ENCODE data around the gene GPS1. TPM values are rescaled to one million over a fixed set of nuclear protein-coding genes. Genes with fewer than 3 reads are reported as not detected.
"Not testable (repeated sequence)": the region's sequence is repeated elsewhere in the genome, so short reads cannot be mapped to it uniquely, and the experiment has no call there.

Gene GPS1
- polyA plus RNA-seq, 1 of the 3 experiments (the other 2 are of a cell fraction), result 264 TPM

DNA sequence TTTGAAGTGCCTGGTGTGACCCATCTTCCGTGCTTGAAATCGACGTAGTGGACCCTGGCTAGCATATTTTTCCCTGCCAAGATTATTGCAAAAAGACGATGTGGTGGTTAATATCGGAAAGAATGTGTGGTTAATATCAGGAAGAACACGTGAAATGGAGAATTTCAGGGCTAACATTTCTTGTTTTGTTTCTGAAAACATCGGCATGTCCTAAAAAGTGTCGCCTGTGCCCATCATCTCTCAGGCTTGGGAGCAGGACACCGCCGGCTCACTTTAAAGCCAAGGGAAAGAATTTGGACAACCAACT is 13.9 kb upstream of the GPS1 start:
- peaks cover 3 to 8% of the 10 kb centered on the region in 2 experiments for H3K36me3 ChIP-seq (replicated peaks in 1 of 2; ENCODE audit: control insufficient read depth in 1 of 2, insufficient read depth in 2 of 2, low read length in 1 of 2)
- H3K9me3 ChIP-seq, result no peaks in the 10 kb centered on the region
- no peak overlapping the region for H3K9ac ChIP-seq
- peaks cover 7 to 21% of the 10 kb centered on the region in 2 experiments for H3K4me1 ChIP-seq (ENCODE audit: control insufficient read depth in 1 of 2, insufficient read depth in 2 of 2, low read depth in 1 of 2, low read length in 1 of 2)
- peak overlapping the region; percentile 72 to 87 for H3K4me3 ChIP-seq (ENCODE audit: low read depth in 2 of 2, low read length in 1 of 2)
- peak overlapping the region; percentile 56 to 74; a peak in 3 of 4 replicates for H3K27ac ChIP-seq (ENCODE audit: low read depth in 2 of 2, low read length in 1 of 2)
- 12% methylated on average over 10 of the region's 10 CpGs for WGBS (ENCODE audit: low lambda C conversion rate)
- H3K27me3 ChIP-seq (ENCODE audit: insufficient read depth), result no peaks in the 10 kb centered on the region
- H3K4me2 ChIP-seq, result peak overlapping the region; percentile 99
- H3K9me2 ChIP-seq, result no peaks in the 10 kb centered on the region
- no peaks in the 10 kb centered on the region for H4K20me1 ChIP-seq (ENCODE audit: insufficient read depth)
- H2AFZ ChIP-seq (ENCODE audit: low read depth), result peak overlapping the region; percentile 67; the same call in 1 of the 2 replicates
- TF ChIP-seq TAF1 (IDR thresholded peaks at IDR 0.05; ENCODE audit: borderline replicate concordance, low read depth, low read length) (0 out of 2 replicates have a peak, but pooled peaks have one; percentile 4), ELF1 (IDR thresholded peaks at IDR 0.05) (no peak), RCOR1 (IDR thresholded peaks at IDR 0.05; ENCODE audit: low read length) (peak; percentile 26; the same call in 1 of the 2 replicates)
- TF ChIP-seq, protein P1, sequence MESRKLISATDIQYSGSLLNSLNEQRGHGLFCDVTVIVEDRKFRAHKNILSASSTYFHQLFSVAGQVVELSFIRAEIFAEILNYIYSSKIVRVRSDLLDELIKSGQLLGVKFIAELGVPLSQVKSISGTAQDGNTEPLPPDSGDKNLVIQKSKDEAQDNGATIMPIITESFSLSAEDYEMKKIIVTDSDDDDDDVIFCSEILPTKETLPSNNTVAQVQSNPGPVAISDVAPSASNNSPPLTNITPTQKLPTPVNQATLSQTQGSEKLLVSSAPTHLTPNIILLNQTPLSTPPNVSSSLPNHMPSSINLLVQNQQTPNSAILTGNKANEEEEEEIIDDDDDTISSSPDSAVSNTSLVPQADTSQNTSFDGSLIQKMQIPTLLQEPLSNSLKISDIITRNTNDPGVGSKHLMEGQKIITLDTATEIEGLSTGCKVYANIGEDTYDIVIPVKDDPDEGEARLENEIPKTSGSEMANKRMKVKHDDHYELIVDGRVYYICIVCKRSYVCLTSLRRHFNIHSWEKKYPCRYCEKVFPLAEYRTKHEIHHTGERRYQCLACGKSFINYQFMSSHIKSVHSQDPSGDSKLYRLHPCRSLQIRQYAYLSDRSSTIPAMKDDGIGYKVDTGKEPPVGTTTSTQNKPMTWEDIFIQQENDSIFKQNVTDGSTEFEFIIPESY (IDR thresholded peaks at IDR 0.05; ENCODE audit: borderline replicate concordance, low read depth), result no peak
- H3F3A ChIP-seq (replicated peaks; ENCODE audit: insufficient read depth), result peaks cover 14% of the 10 kb centered on the region
- DNase-seq, result no peak
- POLR2A ChIA-PET, result interaction anchor here (0.5 to 1.4 kb wide), 13 partner anchors 9 to 155 kb away, joined by 3 to 13 read pairs (median 5); partner anchors contain the start of genes CENPX, DUS1L, FASN and LRRC45
- CTCF ChIA-PET, result interaction anchor here (0.6 to 35.7 kb wide), 36 partner anchors 8 to 226 kb away, joined by 3 to 1216 read pairs (median 4); partner anchors contain the start of genes CENPX, DUS1L, GPS1 and LRRC45
- H3K79me2 ChIP-seq (ENCODE audit: insufficient read depth), result no peaks in the 10 kb centered on the region

DNA sequence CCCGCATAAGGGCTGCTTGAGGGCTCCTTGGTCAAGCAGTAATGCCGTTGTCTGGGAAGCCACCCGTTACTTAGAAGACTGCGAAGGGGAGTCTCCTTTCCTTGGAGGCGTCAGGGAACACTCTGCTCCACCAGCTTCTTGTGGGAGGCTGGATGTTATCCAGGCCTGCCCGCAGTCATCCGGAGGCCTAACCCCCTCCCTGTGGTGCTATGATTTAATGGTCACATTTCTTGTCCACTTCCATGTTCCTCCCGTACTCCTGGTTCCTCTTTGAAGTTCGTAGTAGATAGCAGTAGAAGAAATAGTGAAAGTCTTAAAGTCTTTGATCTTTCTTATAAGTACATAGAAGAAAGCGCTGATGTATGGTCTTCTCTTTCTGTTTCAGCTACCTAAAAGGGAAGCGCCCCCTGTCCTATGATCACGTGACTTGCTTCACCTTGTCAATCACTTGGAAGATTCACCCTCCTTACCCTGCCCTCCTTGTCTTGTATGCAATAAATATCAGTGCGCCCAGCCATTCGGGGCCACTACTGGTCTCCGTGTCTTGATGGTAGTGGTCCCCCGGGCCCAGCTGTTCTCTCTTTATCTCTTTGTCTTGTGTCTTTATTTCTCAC is 12.8 kb upstream of the GPS1 start:
- DNase-seq; H3K79me2 ChIP-seq (ENCODE audit: insufficient read depth); H3K27ac ChIP-seq (ENCODE audit: low read depth in 2 of 2, low read length in 1 of 2); H4K20me1 ChIP-seq (ENCODE audit: insufficient read depth); H3K9ac ChIP-seq; H2AFZ ChIP-seq (ENCODE audit: low read depth); H3K27me3 ChIP-seq (ENCODE audit: insufficient read depth); H3K4me3 ChIP-seq (ENCODE audit: low read depth in 2 of 2, low read length in 1 of 2); H3K36me3 ChIP-seq (replicated peaks in 1 of 2; ENCODE audit: control insufficient read depth in 1 of 2, insufficient read depth in 2 of 2, low read length in 1 of 2); H3K4me2 ChIP-seq; H3K9me2 ChIP-seq; H3K9me3 ChIP-seq; POLR2A ChIA-PET: not testable (repeated sequence)
- CTCF ChIA-PET, result interaction anchor here (1.2 to 35.7 kb wide), 5 partner anchors 9 to 165 kb away, joined by 3 to 1216 read pairs (median 27); partner anchors contain the start of genes CENPX, LRRC45, NOTUM and RAC3
- WGBS (ENCODE audit: low lambda C conversion rate), result 91% methylated on average over 16 of the region's 16 CpGs
- peaks cover 14% of the 10 kb centered on the region for H3F3A ChIP-seq (replicated peaks; ENCODE audit: insufficient read depth)
- H3K4me1 ChIP-seq (ENCODE audit: control insufficient read depth in 1 of 2, insufficient read depth in 2 of 2, low read depth in 1 of 2, low read length in 1 of 2), result peaks cover 7 to 19% of the 10 kb centered on the region in 2 experiments

DNA sequence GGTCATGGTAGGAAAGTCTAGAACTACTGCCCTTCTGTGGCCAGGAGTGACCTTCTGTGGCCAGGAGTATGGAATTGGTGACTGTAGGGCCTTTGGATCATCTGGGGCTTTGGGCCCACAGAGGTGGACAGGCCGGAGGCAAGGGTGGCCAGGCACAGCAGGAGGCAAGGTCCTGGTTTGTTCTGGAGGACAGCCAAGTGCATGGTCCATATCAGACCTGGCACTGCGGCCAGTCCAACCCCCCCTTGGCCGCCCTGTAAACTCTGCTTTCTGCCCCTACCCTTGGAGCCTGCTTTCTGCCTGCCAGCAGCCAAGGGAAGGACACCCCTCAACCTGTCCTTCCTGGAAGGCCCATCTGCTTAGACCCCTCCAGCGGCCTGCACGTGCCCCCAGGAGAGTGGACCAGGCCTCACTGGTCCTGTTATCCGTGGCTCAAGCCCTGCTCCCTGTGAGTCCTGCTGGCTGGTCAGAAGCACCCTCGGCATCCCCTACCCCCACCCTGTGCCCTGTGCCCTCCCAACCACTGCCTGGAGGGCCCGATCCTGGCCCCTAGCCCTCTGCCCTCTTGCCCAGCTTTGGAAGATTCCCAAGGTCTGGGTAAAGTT is 11.9 kb upstream of the GPS1 start:
- POLR2A ChIA-PET, result no interaction called here
- no peak overlapping the region for H3K27ac ChIP-seq (ENCODE audit: low read depth in 2 of 2, low read length in 1 of 2)
- H3K4me3 ChIP-seq (ENCODE audit: low read depth in 2 of 2, low read length in 1 of 2), result no peak overlapping the region
- H3K27me3 ChIP-seq (ENCODE audit: insufficient read depth), result no peaks in the 10 kb centered on the region
- no peak for DNase-seq
- no peaks in the 10 kb centered on the region for H4K20me1 ChIP-seq (ENCODE audit: insufficient read depth)
- no peak overlapping the region for H3K4me2 ChIP-seq
- 90% methylated on average over 2 of the region's 8 CpGs for WGBS (ENCODE audit: low lambda C conversion rate)
- CTCF ChIA-PET, result interaction anchor here (0.7 to 35.7 kb wide), 6 partner anchors 10 to 170 kb away, joined by 3 to 1216 read pairs (median 4); partner anchors contain the start of genes NOTUM and RAC3
- H3K9me3 ChIP-seq, result no peaks in the 10 kb centered on the region
- H3F3A ChIP-seq (replicated peaks; ENCODE audit: insufficient read depth), result peaks cover 13% of the 10 kb centered on the region
- H3K4me1 ChIP-seq (ENCODE audit: control insufficient read depth in 1 of 2, insufficient read depth in 2 of 2, low read depth in 1 of 2, low read length in 1 of 2), result peaks cover 7 to 19% of the 10 kb centered on the region in 2 experiments
- H3K79me2 ChIP-seq (ENCODE audit: insufficient read depth), result no peaks in the 10 kb centered on the region
- H3K36me3 ChIP-seq (replicated peaks in 1 of 2; ENCODE audit: control insufficient read depth in 1 of 2, insufficient read depth in 2 of 2, low read length in 1 of 2), result peaks cover 0 to 5% of the 10 kb centered on the region in 2 experiments
- no peak overlapping the region for H2AFZ ChIP-seq (ENCODE audit: low read depth)
- no peaks in the 10 kb centered on the region for H3K9me2 ChIP-seq
- no peak overlapping the region for H3K9ac ChIP-seq
- TF ChIP-seq, protein P2, sequence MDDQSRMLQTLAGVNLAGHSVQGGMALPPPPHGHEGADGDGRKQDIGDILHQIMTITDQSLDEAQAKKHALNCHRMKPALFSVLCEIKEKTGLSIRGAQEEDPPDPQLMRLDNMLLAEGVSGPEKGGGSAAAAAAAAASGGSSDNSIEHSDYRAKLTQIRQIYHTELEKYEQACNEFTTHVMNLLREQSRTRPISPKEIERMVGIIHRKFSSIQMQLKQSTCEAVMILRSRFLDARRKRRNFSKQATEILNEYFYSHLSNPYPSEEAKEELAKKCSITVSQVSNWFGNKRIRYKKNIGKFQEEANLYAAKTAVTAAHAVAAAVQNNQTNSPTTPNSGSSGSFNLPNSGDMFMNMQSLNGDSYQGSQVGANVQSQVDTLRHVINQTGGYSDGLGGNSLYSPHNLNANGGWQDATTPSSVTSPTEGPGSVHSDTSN (IDR thresholded peaks at IDR 0.05), result no peak
- TF ChIP-seq TAF1 (IDR thresholded peaks at IDR 0.05; ENCODE audit: borderline replicate concordance, low read depth, low read length) (no peak), FOXM1 (IDR thresholded peaks at IDR 0.05; ENCODE audit: low read depth) (no peak), RXRA (IDR thresholded peaks at IDR 0.05; ENCODE audit: borderline replicate concordance, low read depth) (no peak), FOSL2 (IDR thresholded peaks at IDR 0.05; ENCODE audit: borderline replicate concordance, low read depth) (no peak)
- TF ChIP-seq, protein P3, sequence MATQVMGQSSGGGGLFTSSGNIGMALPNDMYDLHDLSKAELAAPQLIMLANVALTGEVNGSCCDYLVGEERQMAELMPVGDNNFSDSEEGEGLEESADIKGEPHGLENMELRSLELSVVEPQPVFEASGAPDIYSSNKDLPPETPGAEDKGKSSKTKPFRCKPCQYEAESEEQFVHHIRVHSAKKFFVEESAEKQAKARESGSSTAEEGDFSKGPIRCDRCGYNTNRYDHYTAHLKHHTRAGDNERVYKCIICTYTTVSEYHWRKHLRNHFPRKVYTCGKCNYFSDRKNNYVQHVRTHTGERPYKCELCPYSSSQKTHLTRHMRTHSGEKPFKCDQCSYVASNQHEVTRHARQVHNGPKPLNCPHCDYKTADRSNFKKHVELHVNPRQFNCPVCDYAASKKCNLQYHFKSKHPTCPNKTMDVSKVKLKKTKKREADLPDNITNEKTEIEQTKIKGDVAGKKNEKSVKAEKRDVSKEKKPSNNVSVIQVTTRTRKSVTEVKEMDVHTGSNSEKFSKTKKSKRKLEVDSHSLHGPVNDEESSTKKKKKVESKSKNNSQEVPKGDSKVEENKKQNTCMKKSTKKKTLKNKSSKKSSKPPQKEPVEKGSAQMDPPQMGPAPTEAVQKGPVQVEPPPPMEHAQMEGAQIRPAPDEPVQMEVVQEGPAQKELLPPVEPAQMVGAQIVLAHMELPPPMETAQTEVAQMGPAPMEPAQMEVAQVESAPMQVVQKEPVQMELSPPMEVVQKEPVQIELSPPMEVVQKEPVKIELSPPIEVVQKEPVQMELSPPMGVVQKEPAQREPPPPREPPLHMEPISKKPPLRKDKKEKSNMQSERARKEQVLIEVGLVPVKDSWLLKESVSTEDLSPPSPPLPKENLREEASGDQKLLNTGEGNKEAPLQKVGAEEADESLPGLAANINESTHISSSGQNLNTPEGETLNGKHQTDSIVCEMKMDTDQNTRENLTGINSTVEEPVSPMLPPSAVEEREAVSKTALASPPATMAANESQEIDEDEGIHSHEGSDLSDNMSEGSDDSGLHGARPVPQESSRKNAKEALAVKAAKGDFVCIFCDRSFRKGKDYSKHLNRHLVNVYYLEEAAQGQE (IDR thresholded peaks at IDR 0.05; ENCODE audit: low read depth, low read length), result no peak
- TF ChIP-seq, protein P4, sequence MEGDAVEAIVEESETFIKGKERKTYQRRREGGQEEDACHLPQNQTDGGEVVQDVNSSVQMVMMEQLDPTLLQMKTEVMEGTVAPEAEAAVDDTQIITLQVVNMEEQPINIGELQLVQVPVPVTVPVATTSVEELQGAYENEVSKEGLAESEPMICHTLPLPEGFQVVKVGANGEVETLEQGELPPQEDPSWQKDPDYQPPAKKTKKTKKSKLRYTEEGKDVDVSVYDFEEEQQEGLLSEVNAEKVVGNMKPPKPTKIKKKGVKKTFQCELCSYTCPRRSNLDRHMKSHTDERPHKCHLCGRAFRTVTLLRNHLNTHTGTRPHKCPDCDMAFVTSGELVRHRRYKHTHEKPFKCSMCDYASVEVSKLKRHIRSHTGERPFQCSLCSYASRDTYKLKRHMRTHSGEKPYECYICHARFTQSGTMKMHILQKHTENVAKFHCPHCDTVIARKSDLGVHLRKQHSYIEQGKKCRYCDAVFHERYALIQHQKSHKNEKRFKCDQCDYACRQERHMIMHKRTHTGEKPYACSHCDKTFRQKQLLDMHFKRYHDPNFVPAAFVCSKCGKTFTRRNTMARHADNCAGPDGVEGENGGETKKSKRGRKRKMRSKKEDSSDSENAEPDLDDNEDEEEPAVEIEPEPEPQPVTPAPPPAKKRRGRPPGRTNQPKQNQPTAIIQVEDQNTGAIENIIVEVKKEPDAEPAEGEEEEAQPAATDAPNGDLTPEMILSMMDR (IDR thresholded peaks at IDR 0.05), result no peak

Data from SK-N-SH (cell line).